K562 (cell line): ENCODE measurements around the gene TMEM19. TPM values are rescaled to one million over a fixed set of nuclear protein-coding genes. Genes with fewer than 3 reads are reported as not detected.
"Not testable (repeated sequence)": the region's sequence is repeated elsewhere in the genome, so short reads cannot be mapped to it uniquely, and the experiment has no call there.

Source experiments
- ATAC-seq: fragments of 200-7000 bp; cut with Tn5 transposase; 3 replicates; pipeline ENCODE4 v1.9.1; 2020; ENCODE audit warnings: moderate library complexity
- BruUV-seq: library from RNA; stranded (reverse); fragments of 400-500 nt; replicated peaks from 2 replicates; lab custom pipeline; 2021; lab: Mats Ljungman, UMichigan
- CTCF ChIA-PET: fragments of 300-600 bp; formaldehyde crosslinking; extraction: SDS; loops from one replicate; lab custom pipeline; 2021; ENCODE audit warnings: low intra/inter-chr PET ratio; lab: Yijun Ruan, JAX
- POLR2A ChIA-PET: fragments of 300-600, 350-650 bp; sonication (Branson Sonifier 250); formaldehyde crosslinking; extraction: SDS; loops from one replicate; lab custom pipeline; 2021; ENCODE audit warnings: antibody characterized with exemption, inconsistent platforms; lab: Yijun Ruan, JAX
- DNase-seq, 4 experiments: peaks; one replicate each; pipeline versions ENCODE4 v3.0.0 to v3.0.0-alpha.2; 2011 to 2018; ENCODE audit warnings: low spot score in 3 of 4, mixed read lengths in 3 of 4; ENCODE audit errors: extremely low read depth in 1 of 4
- FAIRE-seq: peaks from 2 replicates; lab custom pipeline; 2011; peaks lifted over from hg19 to GRCh38; lab: Jason Lieb, UNC
- H2AFZ ChIP-seq: 2 replicates; pipeline ENCODE4 v1.6.0; 2011; ENCODE audit warnings: low read depth, low read length, control low read depth, inconsistent platforms
- H3K27ac ChIP-seq: fragments of 200-600 bp; 3 replicates; pipeline ENCODE4 v1.8.0; 2011; ENCODE audit warnings: low read depth, mild to moderate bottlenecking, control low read depth, inconsistent platforms, low read length, moderate library complexity, mixed read lengths; ENCODE audit errors: extremely low read depth
- H3K27me3 ChIP-seq, 2 experiments: fragments of 300-600 bp in 1 of 2; 2 replicates in 1 of 2; 3 replicates in 1 of 2; pipeline versions ENCODE4 v1.6.0 to v1.8.0; 2011; ENCODE audit warnings: inconsistent platforms in 2 of 2, low read length in 2 of 2, mild to moderate bottlenecking in 1 of 2, mixed read lengths in 1 of 2, moderate library complexity in 1 of 2; ENCODE audit not compliant: control insufficient read depth in 2 of 2, insufficient read depth in 2 of 2
- H3K36me3 ChIP-seq: fragments of 300-600 bp; 3 replicates; pipeline ENCODE4 v1.8.0; 2011; ENCODE audit warnings: mild to moderate bottlenecking, low read length, inconsistent platforms; ENCODE audit not compliant: control insufficient read depth, insufficient read depth
- H3K4me1 ChIP-seq, 2 experiments: fragments of 200-600 bp in 1 of 2; replicated peaks in 1 of 2; 2 replicates in 1 of 2; 3 replicates in 1 of 2; pipeline versions ENCODE4 v1.5.1 to v1.8.0; 2011; ENCODE audit warnings: inconsistent platforms in 2 of 2, low read length in 2 of 2, mild to moderate bottlenecking in 1 of 2, mixed read lengths in 1 of 2, moderate library complexity in 1 of 2; ENCODE audit not compliant: control insufficient read depth in 2 of 2, insufficient read depth in 2 of 2
- H3K4me2 ChIP-seq: 2 replicates; pipeline ENCODE4 v1.6.1; 2011; ENCODE audit warnings: low read length, control low read depth, inconsistent platforms, mixed read lengths; ENCODE audit not compliant: insufficient read depth
- H3K4me3 ChIP-seq: fragments of 200-600 bp; sonication (generic), shearing (Covaris generic); 2 replicates; pipeline ENCODE4 v1.5.1; 2016; ENCODE audit warnings: control low read depth, inconsistent platforms
- H3K79me2 ChIP-seq: fragments of 200-600 bp; 3 replicates; pipeline ENCODE4 v1.8.0; 2011; ENCODE audit warnings: low read length, inconsistent platforms; ENCODE audit not compliant: control insufficient read depth, insufficient read depth
- H3K9ac ChIP-seq, 2 experiments: 2 replicates each; pipeline versions ENCODE4 v1.6.0 to v1.6.1; 2011; ENCODE audit warnings: low read depth in 2 of 2, low read length in 2 of 2, control low read depth in 1 of 2, inconsistent platforms in 1 of 2, mild to moderate bottlenecking in 1 of 2, mixed read lengths in 1 of 2; ENCODE audit not compliant: insufficient read depth in 1 of 2
- H3K9me1 ChIP-seq: one replicate; pipeline ENCODE4 v1.6.0; 2011; ENCODE audit warnings: inconsistent platforms, mild to moderate bottlenecking, low read length, moderate library complexity; ENCODE audit not compliant: control insufficient read depth, insufficient read depth
- H3K9me3 ChIP-seq: replicated peaks from 2 replicates; pipeline ENCODE4 v1.5.1; 2011; ENCODE audit warnings: low read depth, low read length, inconsistent platforms; ENCODE audit not compliant: control insufficient read depth, insufficient read depth
- H4K20me1 ChIP-seq: replicated peaks from 2 replicates; pipeline ENCODE4 v1.6.1; 2011; ENCODE audit warnings: low read length, inconsistent platforms, mixed read lengths; ENCODE audit not compliant: control insufficient read depth, insufficient read depth
- CREB3L1 ChIP-seq: fragments of 450-650 bp; IDR thresholded peaks from 2 replicates; pipeline ENCODE4 v1.6.1; 2014; ENCODE audit warnings: low read depth, mild to moderate bottlenecking, moderate library complexity, borderline replicate concordance
- GTF2B ChIP-seq: IDR thresholded peaks from 2 replicates; pipeline ENCODE4 v1.6.1; 2011; ENCODE audit not compliant: insufficient read length; ENCODE audit errors: extremely low read depth
- HDAC2 ChIP-seq: fragments of 450-650 bp; IDR thresholded peaks from 2 replicates; pipeline ENCODE4 v1.6.1; 2016; ENCODE audit warnings: mild to moderate bottlenecking
- KDM4B ChIP-seq, 2 experiments: fragments of 450-650 bp in 1 of 2; sonication (generic) in 1 of 2; IDR thresholded peaks; 2 replicates each; pipeline ENCODE4 v1.6.1; 2016 to 2017; ENCODE audit warnings: borderline replicate concordance in 2 of 2, antibody characterized with exemption in 1 of 2, low read depth in 1 of 2, mild to moderate bottlenecking in 1 of 2
- MAFK ChIP-seq: IDR thresholded peaks from 2 replicates; pipeline ENCODE4 v1.6.1; 2011; ENCODE audit warnings: low read length, improper control_type of control experiment
- SMAD1 ChIP-seq: fragments of 150-350 bp; IDR thresholded peaks from 2 replicates; pipeline ENCODE4 v1.6.1; 2014; ENCODE audit warnings: low read length, low read depth; ENCODE audit not compliant: partially characterized antibody
- ZNF766 ChIP-seq: fragments of 200-800 bp; sonication (Bioruptor generic); conservative IDR thresholded peaks from 2 replicates; pipeline ENCODE4 v1.6.1; 2016; ENCODE audit warnings: missing genetic modification characterization, missing compliant biosample characterization
- WGBS: fragments of 100-300 bp; shearing (Covaris generic); methylation state at CpG from one replicate; pipeline ENCODE4 v1.1.6; 2016; ENCODE audit warnings: low coverage, mixed read lengths; ENCODE audit not compliant: insufficient coverage; ENCODE audit errors: missing lambda C conversion rate; 5-methylcytosine and 5-hydroxymethylcytosine counted together
- in situ Hi-C: fragments of 300-500 bp; cut with MboI; formaldehyde crosslinking; loops from 4 replicates; pipeline ENCODE4 v1.15.0; 2018; ENCODE audit warnings: inconsistent platforms, mixed read lengths
- intact Hi-C: fragments of 100-400 bp; cut with micrococcal nuclease; formaldehyde crosslinking; loops from 2 replicates; pipeline ENCODE4 v1.14.2; 2022
- polyA plus RNA-seq, 8 experiments: library from polyadenylated mRNA; depleted of rRNA in 4 of 8; stranded (reverse) in 5 of 8; unstranded in 3 of 8; fragments of >200 nt; fragmentation: Nextera tagmentation in 2 of 8; fragmentation: Illumina TruSeq in 1 of 8; extraction: Ambion mirVana in 2 of 8; extraction: Trizol in 1 of 8; gene quantifications; 2 replicates each; pipeline versions ENCODE4 v1.2.1 to v1.2.3, GENCODE V29; 2011 to 2014; ENCODE audit warnings: inconsistent platforms in 1 of 8, missing spikeins in 1 of 8
- total RNA-seq, 7 experiments: library from RNA; depleted of rRNA in 6 of 7; stranded (reverse); fragments of >200 nt in 6 of 7; fragmentation: Illumina TruSeq in 2 of 7; extraction: Trizol in 2 of 7; gene quantifications; 2 replicates each; pipeline versions ENCODE4 v1.2.1 to v1.2.3, GENCODE V29; 2011 to 2021; ENCODE audit warnings: low replicate concordance in 1 of 7
- TF ChIP-seq, protein P1 (sequence below), 2 experiments: fragments of 450-650 bp; conservative IDR thresholded peaks; 2 replicates each; pipeline ENCODE4 v1.6.1; 2017; ENCODE audit warnings: mild to moderate bottlenecking in 2 of 2, moderate library complexity in 2 of 2

The TMEM19 gene
- total and polyA plus RNA-seq, 9 of the 15 experiments (the other 6 are each of a cell fraction or from before 2014, with no cell fraction given): 8.2 to 24.2 (median 17.2) TPM

DNA sequence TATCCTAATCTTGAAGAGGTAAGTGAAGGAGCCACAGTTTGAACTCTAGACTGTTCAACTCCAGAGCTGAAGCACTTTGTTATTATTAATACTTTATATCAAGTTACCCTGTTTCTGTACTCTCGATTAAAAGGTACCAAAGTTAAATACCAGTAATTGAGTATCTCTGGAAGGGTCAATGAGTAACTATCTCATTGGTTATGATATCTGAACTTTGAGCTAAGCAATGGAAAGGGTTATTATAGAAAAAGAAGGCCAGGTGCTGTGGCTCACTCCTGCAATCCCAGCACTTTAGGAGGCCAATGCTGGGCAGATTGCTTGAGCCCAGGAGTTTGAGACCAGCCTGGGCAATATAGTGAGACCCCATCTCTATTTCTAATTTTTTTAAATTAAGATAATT lies 9.9 kb downstream of the TMEM19 start:
- H3K4me3 ChIP-seq: no peak overlapping the region
- POLR2A ChIA-PET: interaction anchor here (1.8 to 2.7 kb wide), 3 partner anchors 10 to 12 kb away, joined by 3 to 10 read pairs (median 6); partner anchors contain the start of gene TMEM19
- intact Hi-C loops: no loop called here
- 75% methylated on average over 1 of the region's 1 CpG for WGBS
- no peaks in the 10 kb centered on the region for H4K20me1 ChIP-seq
- H3K27ac ChIP-seq: no peak overlapping the region
- no peaks in the 10 kb centered on the region for H3K9me1 ChIP-seq
- no peaks in the 10 kb centered on the region for H3K9me3 ChIP-seq
- no peaks in the 10 kb centered on the region for H3K4me1 ChIP-seq
- FAIRE-seq: no peak
- H3K4me2 ChIP-seq: no peak overlapping the region
- peaks cover 16% of the 10 kb centered on the region; the same call in 2 of the 3 replicates for H3K36me3 ChIP-seq
- TF ChIP-seq MAFK: no peak
- no peak for TF ChIP-seq CREB3L1
- TF ChIP-seq ZNF766 (CRISPR knock-in tag): no peak
- no peak for TF ChIP-seq SMAD1
- no peak for TF ChIP-seq KDM4B (IDR thresholded peaks at IDR 0.05; ENCODE audit: borderline replicate concordance in 2 of 2, low read depth in 1 of 2)
- TF ChIP-seq HDAC2: no peak
- TF ChIP-seq, protein P1, sequence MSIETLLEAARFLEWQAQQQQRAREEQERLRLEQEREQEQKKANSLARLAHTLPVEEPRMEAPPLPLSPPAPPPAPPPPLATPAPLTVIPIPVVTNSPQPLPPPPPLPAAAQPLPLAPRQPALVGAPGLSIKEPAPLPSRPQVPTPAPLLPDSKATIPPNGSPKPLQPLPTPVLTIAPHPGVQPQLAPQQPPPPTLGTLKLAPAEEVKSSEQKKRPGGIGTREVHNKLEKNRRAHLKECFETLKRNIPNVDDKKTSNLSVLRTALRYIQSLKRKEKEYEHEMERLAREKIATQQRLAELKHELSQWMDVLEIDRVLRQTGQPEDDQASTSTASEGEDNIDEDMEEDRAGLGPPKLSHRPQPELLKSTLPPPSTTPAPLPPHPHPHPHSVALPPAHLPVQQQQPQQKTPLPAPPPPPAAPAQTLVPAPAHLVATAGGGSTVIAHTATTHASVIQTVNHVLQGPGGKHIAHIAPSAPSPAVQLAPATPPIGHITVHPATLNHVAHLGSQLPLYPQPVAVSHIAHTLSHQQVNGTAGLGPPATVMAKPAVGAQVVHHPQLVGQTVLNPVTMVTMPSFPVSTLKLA (conservative IDR thresholded peaks at IDR 0.05): no peak
- no peak for TF ChIP-seq GTF2B
- TF ChIP-seq, all 486 proteins: peak for 0
- H3K9ac ChIP-seq: no peak overlapping the region
- in situ Hi-C loops: no loop called here
- no peaks in the 10 kb centered on the region for H3K79me2 ChIP-seq
- BruUV-seq: no TSS peak
- no peak overlapping the region for H2AFZ ChIP-seq
- CTCF ChIA-PET: no interaction called here
- no peak for DNase-seq
- H3K27me3 ChIP-seq: no peaks in the 10 kb centered on the region
- ATAC-seq: no peak

DNA sequence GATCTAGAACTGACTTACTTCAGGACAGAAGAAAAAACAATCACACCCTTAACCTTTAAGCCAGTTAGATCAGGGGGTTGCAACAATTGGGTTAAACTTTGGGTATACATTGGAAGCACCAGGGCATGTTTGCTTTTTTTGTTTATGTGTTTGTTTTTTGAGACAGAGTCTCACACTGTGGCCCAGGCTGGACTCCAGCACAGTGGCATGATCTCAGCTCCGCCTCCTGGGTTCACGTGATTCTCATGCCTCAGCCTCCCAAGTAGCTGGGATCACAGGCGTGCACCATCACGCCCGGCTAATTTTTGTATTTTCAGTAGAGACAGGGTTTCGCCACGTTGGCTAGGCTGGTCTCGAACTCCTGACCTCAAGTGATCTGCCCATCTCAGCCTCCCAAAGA lies 16.3 kb downstream of the TMEM19 start:
- H2AFZ ChIP-seq, H3K4me2 ChIP-seq, ATAC-seq, H3K4me3 ChIP-seq, intact Hi-C loops, H3K9me3 ChIP-seq, H3K9me1 ChIP-seq, POLR2A ChIA-PET, H3K4me1 ChIP-seq, H4K20me1 ChIP-seq, BruUV-seq, CTCF ChIA-PET, H3K9ac ChIP-seq, in situ Hi-C loops, H3K27ac ChIP-seq, H3K27me3 ChIP-seq, DNase-seq, H3K79me2 ChIP-seq, FAIRE-seq: not testable (repeated sequence)
- WGBS: 83% methylated on average over 8 of the region's 8 CpGs
- peaks cover 15% of the 10 kb centered on the region; the same call in 2 of the 3 replicates for H3K36me3 ChIP-seq
